GM12878 (cell line): ENCODE results near the gene C7orf33. TPM values are rescaled to one million over a fixed set of nuclear protein-coding genes. Genes with fewer than 3 reads are reported as not detected.

Source experiments
- ATAC-seq: fragments of 200-7000 bp; cut with Tn5 transposase; 3 replicates; pipeline ENCODE4 v1.9.1; 2020; ENCODE audit warnings: mild to moderate bottlenecking, moderate library complexity
- BruUV-seq: library from RNA; stranded (reverse); fragments of 400-500 nt; replicated peaks from 2 replicates; lab custom pipeline; 2021; lab: Mats Ljungman, UMichigan
- CTCF ChIA-PET: fragments of 300-600 bp; sonication (Branson Sonifier 250); formaldehyde crosslinking; extraction: SDS; loops from one replicate; lab custom pipeline; 2021; ENCODE audit warnings: inconsistent platforms; lab: Yijun Ruan, JAX
- POLR2A ChIA-PET: fragments of 350-600 bp; formaldehyde crosslinking; extraction: SDS; loops from one replicate; lab custom pipeline; 2021; ENCODE audit warnings: inconsistent platforms; lab: Charles Lee
- RAD21 ChIA-PET: fragments of 300-600 bp; sonication (Branson Sonifier 250); formaldehyde crosslinking; loops from one replicate; lab custom pipeline; 2023; ENCODE audit warnings: antibody characterized with exemption; ENCODE audit not compliant: unreplicated experiment; lab: Charles Lee
- SMC1A ChIA-PET: fragments of 300-600 bp; sonication (Branson Sonifier 250); formaldehyde crosslinking; loops from one replicate; lab custom pipeline; 2023; ENCODE audit not compliant: unreplicated experiment, uncharacterized antibody; lab: Charles Lee
- DNase-seq: peaks from one replicate; pipeline ENCODE4 v3.0.0-alpha.2; 2011; ENCODE audit warnings: low read depth, low spot score
- FAIRE-seq: peaks from 3 replicates; lab custom pipeline; 2011; peaks lifted over from hg19 to GRCh38; lab: Jason Lieb, UNC
- H2AFZ ChIP-seq: 2 replicates; pipeline ENCODE4 v1.6.0; 2011; ENCODE audit warnings: low read depth, low read length, control low read depth; ENCODE audit not compliant: control insufficient read depth
- H3K27ac ChIP-seq: 2 replicates; pipeline ENCODE4 v1.5.1; 2011; ENCODE audit warnings: control low read depth; ENCODE audit not compliant: control insufficient read depth, insufficient read depth
- H3K27me3 ChIP-seq, 2 experiments: replicated peaks in 1 of 2; 2 replicates each; pipeline versions ENCODE4 v1.6.0 to v1.6.1; 2011; ENCODE audit warnings: low read length in 1 of 2; ENCODE audit not compliant: control insufficient read depth in 2 of 2, insufficient read depth in 2 of 2
- H3K36me3 ChIP-seq, 2 experiments: 2 replicates each; pipeline ENCODE4 v1.5.1; 2011; ENCODE audit warnings: low read length in 1 of 2; ENCODE audit not compliant: control insufficient read depth in 2 of 2, insufficient read depth in 2 of 2
- H3K4me1 ChIP-seq: 2 replicates; pipeline ENCODE4 v1.6.1; 2011; ENCODE audit warnings: mild to moderate bottlenecking, low read length, moderate library complexity, mixed read lengths; ENCODE audit not compliant: control insufficient read depth, insufficient read depth
- H3K4me2 ChIP-seq: 2 replicates; pipeline ENCODE4 v1.6.0; 2011; ENCODE audit warnings: control low read depth; ENCODE audit not compliant: control insufficient read depth, insufficient read depth
- H3K4me3 ChIP-seq: fragments of 200-600 bp; sonication (generic); 2 replicates; pipeline ENCODE4 v1.5.1; 2016
- H3K79me2 ChIP-seq: 2 replicates; pipeline ENCODE4 v1.6.0; 2011; ENCODE audit warnings: low read length; ENCODE audit not compliant: control insufficient read depth, insufficient read depth
- H3K9ac ChIP-seq: 2 replicates; pipeline ENCODE4 v1.8.0; 2011; ENCODE audit warnings: low read length, control low read depth, mixed read lengths; ENCODE audit not compliant: control insufficient read depth, insufficient read depth
- H3K9me3 ChIP-seq: replicated peaks from 3 replicates; pipeline ENCODE4 v1.5.1; 2011; ENCODE audit warnings: mild to moderate bottlenecking, low read length; ENCODE audit not compliant: control insufficient read depth, insufficient read depth
- H4K20me1 ChIP-seq: 2 replicates; pipeline ENCODE4 v1.6.0; 2011; ENCODE audit not compliant: control insufficient read depth, insufficient read depth
- HDGF ChIP-seq: fragments of 450-650 bp; IDR thresholded peaks from 2 replicates; pipeline ENCODE4 v1.6.1; 2016; ENCODE audit warnings: antibody characterized with exemption
- MXI1 ChIP-seq: fragments of 150-350 bp; IDR thresholded peaks from 2 replicates; pipeline ENCODE4 v1.6.1; 2011; ENCODE audit warnings: low read depth, mild to moderate bottlenecking, inconsistent platforms, low read length, improper control_type of control experiment
- PBX3 ChIP-seq: IDR thresholded peaks from 2 replicates; pipeline ENCODE4 v1.6.1; 2011; ENCODE audit warnings: mild to moderate bottlenecking, low read depth, low read length, moderate library complexity; ENCODE audit not compliant: insufficient replicate concordance
- SIN3A ChIP-seq: IDR thresholded peaks from 2 replicates; pipeline ENCODE4 v1.6.1; 2012; ENCODE audit warnings: low read depth, low read length, improper control_type of control experiment
- YY1 ChIP-seq: IDR thresholded peaks from 2 replicates; pipeline ENCODE4 v1.6.1; 2011; ENCODE audit warnings: low read depth, mild to moderate bottlenecking, low read length
- WGBS: methylation state at CpG from one replicate; pipeline ENCODE4 v1.1.6; 2016; ENCODE audit warnings: low lambda C conversion rate; ENCODE audit not compliant: insufficient replicate concordance, insufficient coverage; ENCODE audit errors: missing lambda C conversion rate; 5-methylcytosine and 5-hydroxymethylcytosine counted together
- in situ Hi-C: fragments of 300-500 bp; cut with MboI; formaldehyde crosslinking; loops from 9 replicates; pipeline ENCODE4 v1.14.3; 2018; ENCODE audit warnings: mixed read lengths
- intact Hi-C: fragments of 100-400 bp; cut with micrococcal nuclease; formaldehyde crosslinking; loops from one replicate; pipeline ENCODE4 v1.14.2; 2022; ENCODE audit not compliant: unreplicated experiment
- polyA plus RNA-seq, 11 experiments: library from polyadenylated mRNA; depleted of rRNA in 4 of 11; unstranded in 6 of 11; stranded (reverse) in 5 of 11; fragments of >200 nt; fragmentation: Nextera tagmentation in 4 of 11; fragmentation: Illumina TruSeq in 1 of 11; extraction: Ambion mirVana in 4 of 11; extraction: Trizol in 1 of 11; gene quantifications; 1 replicate in 1 of 11; 2 replicates in 10 of 11; pipeline versions ENCODE4 v1.2.1 to v1.2.3, GENCODE V29; 2011 to 2016; ENCODE audit warnings: inconsistent platforms in 2 of 11, missing spikeins in 2 of 11, low read depth in 1 of 11
- total RNA-seq, 4 experiments: library from RNA; depleted of rRNA in 3 of 4; stranded (reverse); fragments of >200 nt in 3 of 4; fragmentation: Illumina TruSeq in 1 of 4; extraction: Trizol in 1 of 4; gene quantifications; 2 replicates each; pipeline versions ENCODE4 v1.2.1 to v1.2.3, GENCODE V29; 2013 to 2021

C7orf33 gene
- total and polyA plus RNA-seq, 10 of the 15 experiments (the other 5 are each of a cell fraction or from before 2014, with no cell fraction given), result not detected

GRCh38 chr7:148622887-148623585 is 32.5 kb downstream of the C7orf33 start:
- no peak overlapping the region for H3K4me3 ChIP-seq
- no peak for FAIRE-seq
- in situ Hi-C loops (no loop called here), intact Hi-C loops (no loop called here)
- TF ChIP-seq HDGF, result no peak
- no peak for TF ChIP-seq YY1
- no peak for TF ChIP-seq MXI1
- TF ChIP-seq SIN3A, result no peak
- TF ChIP-seq PBX3, result no peak
- peaks cover 0 to 3% of the 10 kb centered on the region in 2 experiments; a peak in 2 of 4 replicates for H3K27me3 ChIP-seq
- H3K36me3 ChIP-seq, result no peaks in the 10 kb centered on the region
- peaks cover 1% of the 10 kb centered on the region; the same call in 2 of the 3 replicates for H3K9me3 ChIP-seq
- SMC1A ChIA-PET, result interaction anchor here (1.5 kb wide), 1 partner anchor 48 kb away, joined by 4 read pairs; no protein-coding TSS in a partner anchor
- POLR2A ChIA-PET, result no interaction called here
- H3K4me1 ChIP-seq, result no peaks in the 10 kb centered on the region
- H3K4me2 ChIP-seq, result no peak overlapping the region
- no peak for ATAC-seq
- no peak overlapping the region for H3K27ac ChIP-seq
- CTCF ChIA-PET, result no interaction called here
- no TSS peak for BruUV-seq
- RAD21 ChIA-PET, result no interaction called here
- WGBS, result 51% methylated on average over 8 of the region's 8 CpGs
- H4K20me1 ChIP-seq, result no peaks in the 10 kb centered on the region
- H3K79me2 ChIP-seq, result no peaks in the 10 kb centered on the region
- no peak overlapping the region for H3K9ac ChIP-seq
- no peak for DNase-seq
- no peak overlapping the region for H2AFZ ChIP-seq
